Measurements from ENCODE around the gene EID2.

Gene EID2

DNA sequence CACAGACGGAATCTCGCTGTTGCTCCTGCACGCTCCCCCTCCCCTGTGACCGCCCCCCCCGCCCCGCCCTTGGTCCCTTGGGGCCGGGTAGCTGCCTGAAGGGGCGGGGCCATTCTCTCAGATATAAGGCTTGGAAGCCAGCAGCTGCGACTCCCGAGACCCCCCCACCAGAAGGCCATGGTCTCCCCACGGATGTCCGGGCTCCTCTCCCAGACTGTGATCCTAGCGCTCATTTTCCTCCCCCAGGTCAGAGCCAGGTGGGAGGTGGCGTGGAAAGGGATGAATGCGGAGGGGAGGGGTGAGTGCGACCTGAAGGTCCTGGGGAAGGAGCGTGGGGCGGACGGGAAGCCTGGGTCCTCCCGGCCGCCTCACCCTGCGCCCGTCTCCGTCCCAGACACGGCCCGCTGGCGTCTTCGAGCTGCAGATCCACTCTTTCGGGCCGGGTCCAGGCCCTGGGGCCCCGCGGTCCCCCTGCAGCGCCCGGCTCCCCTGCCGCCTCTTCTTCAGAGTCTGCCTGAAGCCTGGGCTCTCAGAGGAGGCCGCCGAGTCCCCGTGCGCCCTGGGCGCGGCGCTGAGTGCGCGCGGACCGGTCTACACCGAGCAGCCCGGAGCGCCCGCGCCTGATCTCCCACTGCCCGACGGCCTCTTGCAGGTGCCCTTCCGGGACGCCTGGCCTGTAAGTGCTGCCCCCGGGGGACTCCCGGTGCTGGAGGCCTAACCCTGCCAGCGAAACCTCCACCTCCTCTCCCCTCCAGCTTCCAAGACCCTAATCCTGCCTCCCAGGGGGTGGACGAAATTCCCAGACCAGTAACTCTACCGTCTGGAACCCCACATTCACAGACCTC is 40.9 kb downstream of the EID2 start, which contains the start of gene DLL3:
Gene DLL3 (plus strand): TSS at position 150 of the 845 bp plus-strand sequence. CDS start 28 bp downstream, at position 178.
- H3K4me1 Mint-ChIP-seq: peaks cover 37% of the 10 kb centered on the region
- peak within 1 kb of the TSS; percentile 73 to 75 for H3K4me3 Mint-ChIP-seq
- H3K27ac Mint-ChIP-seq: peak within 1 kb of the TSS in 1 of 2 donors; percentile 42
- peak; percentile 22 to 28 for DNase-seq
- peak; percentile 45 for ATAC-seq
- H3K9me3 Mint-ChIP-seq: no peaks in the 10 kb centered on the region
- H3K27me3 Mint-ChIP-seq: peaks cover 76% of the 10 kb centered on the region

DNA sequence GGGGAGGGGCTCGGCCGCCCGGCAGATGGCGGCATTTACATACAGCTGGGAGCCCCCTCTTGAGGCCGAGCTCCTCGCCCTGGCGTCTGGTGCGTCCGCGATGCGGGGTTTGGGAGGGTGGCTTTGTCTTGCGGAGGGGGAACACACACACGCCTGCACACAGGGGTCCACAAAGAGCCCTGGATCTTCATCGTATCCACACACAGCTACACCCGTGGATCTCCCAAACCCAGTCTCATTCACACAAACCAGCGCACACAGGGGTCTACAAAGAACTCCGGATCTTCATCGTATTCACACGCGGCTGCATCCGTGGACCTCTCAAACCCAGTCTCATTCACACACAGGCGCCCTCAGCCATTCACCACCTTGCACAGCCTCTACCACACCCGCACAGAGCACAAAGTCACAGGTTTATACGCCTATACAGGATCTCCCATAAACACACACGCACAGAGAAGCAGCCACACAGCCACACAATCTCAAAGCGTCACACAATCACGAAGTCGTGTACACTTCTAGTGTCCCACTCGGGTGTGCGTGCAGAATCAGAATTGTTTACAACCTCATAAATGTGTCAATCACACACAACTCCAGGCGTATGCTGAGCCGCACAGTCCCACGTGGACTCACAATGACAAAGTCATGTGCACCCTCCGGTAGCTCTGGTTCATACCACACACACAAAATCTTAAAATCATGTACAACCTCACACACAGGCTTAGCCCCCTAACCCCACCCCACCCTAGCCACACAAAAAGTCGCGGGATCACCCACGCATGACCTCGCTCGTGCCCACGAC is 41.8 kb downstream of the EID2 start:
- peaks cover 29% of the 10 kb centered on the region for H3K4me1 Mint-ChIP-seq
- H3K4me3 Mint-ChIP-seq: peak overlapping the region; percentile 73 to 75
- DNase-seq (peak in 1 of 2 donors; percentile 31), ATAC-seq (peak; percentile 53)
- H3K27me3 Mint-ChIP-seq: peaks cover 68% of the 10 kb centered on the region
- H3K27ac Mint-ChIP-seq: peak overlapping the region in 1 of 2 donors; percentile 42
- H3K9me3 Mint-ChIP-seq: no peaks in the 10 kb centered on the region

DNA sequence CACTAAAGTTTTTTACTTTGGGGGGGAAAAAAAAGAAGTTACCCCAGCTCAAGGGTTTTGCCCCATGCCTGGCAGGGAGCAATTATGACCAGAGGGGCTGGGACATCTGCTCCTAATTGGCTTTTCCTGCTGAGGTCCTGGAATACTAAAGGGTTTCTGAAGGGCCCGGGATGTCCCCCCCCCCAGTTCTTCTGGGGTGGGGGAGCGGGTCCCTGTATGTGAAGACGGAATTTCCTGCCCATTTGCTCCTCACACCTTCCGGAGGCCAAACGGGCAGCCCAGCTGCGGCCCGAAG is 42.3 kb downstream of the EID2 start:
- Mint-ChIP-seq H3K9me3 (no peaks in the 10 kb centered on the region), H3K27me3 (peaks cover 65% of the 10 kb centered on the region), H3K4me3 (peak overlapping the region; percentile 38 to 75), H3K4me1 (peaks cover 25% of the 10 kb centered on the region), H3K27ac (no peak overlapping the region)
- DNase-seq (no peak), ATAC-seq (no peak)

DNA sequence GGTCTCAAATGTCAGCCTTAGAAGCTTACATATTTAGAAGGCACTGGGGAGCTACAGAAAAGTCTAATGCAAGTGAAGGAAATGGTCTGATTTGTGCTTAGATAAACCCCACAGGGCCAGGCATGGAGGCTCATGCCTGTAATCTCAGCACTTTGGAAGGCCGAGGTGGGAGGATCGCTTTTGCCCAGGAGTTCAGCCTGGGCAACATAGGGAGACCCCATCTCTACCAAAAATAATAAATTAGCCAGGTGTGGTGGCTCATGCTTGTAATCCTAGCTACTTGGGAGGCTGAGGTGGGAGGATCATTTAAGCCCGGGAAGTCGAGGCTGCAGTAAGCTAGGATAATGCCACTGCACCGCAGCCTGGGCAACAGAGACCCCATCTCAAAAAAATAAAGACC is 43.9 kb downstream of the EID2 start:
- Mint-ChIP-seq H3K27ac (no peak overlapping the region), H3K9me3 (no peaks in the 10 kb centered on the region), H3K4me1 (peaks cover 25% of the 10 kb centered on the region), H3K4me3 (no peak overlapping the region), H3K27me3 (peaks cover 55% of the 10 kb centered on the region)
- ATAC-seq: no peak
- DNase-seq: no peak

DNA sequence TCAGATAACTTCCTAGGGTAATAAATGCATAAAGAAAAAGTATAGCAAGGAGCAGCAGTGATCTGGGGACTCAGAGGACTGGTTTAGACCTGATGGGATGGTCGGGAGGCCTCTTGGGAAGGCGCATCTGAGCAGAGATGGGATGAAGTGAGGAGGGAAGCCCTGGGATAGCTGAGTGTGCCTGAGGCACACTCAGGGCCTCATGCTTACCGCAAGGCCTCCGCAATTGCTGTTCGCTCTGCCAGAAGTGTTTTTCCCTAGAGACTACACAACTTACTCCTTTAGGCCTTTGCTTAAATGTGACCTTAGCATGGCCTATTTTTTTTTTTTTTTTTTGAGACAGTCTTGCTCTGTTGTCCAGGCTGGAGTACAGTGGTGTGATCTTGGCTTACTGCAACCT is 45.3 kb downstream of the EID2 start:
- DNase-seq (no peak), ATAC-seq (no peak)
- no peaks in the 10 kb centered on the region for H3K9me3 Mint-ChIP-seq
- no peak overlapping the region for H3K27ac Mint-ChIP-seq
- H3K4me1 Mint-ChIP-seq: peaks cover 21% of the 10 kb centered on the region
- no peak overlapping the region for H3K4me3 Mint-ChIP-seq
- H3K27me3 Mint-ChIP-seq: peaks cover 41% of the 10 kb centered on the region

DNA sequence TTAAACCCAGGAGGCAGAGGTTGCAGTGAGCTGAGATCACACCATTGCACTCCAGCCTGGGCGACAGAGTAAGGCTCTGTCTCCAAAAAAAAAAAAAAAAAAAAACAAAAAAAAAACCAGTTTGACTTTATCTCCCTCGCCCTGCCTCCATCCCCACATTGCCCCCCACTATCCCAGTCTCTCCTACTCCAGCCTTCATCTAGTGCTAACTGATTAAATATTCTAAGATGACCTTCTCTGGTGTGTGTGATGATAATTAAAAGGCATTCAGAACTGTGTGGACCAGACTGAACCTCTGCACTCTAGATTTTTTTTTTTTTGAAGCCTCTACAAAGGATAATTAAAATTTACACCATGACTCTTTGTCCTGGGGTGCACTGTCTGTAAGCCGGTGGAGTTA is 47.2 kb downstream of the EID2 start:
- H3K27me3 Mint-ChIP-seq: peaks cover 22% of the 10 kb centered on the region
- no peak overlapping the region for H3K27ac Mint-ChIP-seq
- no peak for DNase-seq
- H3K4me1 Mint-ChIP-seq: peaks cover 3% of the 10 kb centered on the region
- H3K4me3 Mint-ChIP-seq: no peak overlapping the region
- ATAC-seq: no peak
- no peaks in the 10 kb centered on the region for H3K9me3 Mint-ChIP-seq

DNA sequence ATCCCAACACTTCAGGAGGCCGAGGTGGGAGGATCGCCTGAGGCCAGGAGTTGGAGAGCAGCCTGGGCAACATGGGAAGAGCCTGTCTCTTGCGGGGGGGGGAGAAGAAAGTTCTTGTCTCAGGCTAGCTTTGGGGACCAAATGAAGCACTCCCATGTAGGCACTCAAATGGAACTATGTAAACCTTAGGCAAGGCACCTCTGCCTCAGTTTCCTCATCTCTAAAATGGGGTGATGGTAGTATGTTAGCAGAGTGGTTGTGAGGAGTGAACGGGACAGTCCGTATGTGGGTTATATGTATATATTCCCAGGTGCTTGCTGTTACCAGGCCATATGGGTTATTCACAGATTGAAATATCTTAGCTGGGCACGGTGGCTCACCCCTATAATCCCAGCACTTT is 47.7 kb downstream of the EID2 start:
- no peaks in the 10 kb centered on the region for H3K4me1 Mint-ChIP-seq
- no peak overlapping the region for H3K27ac Mint-ChIP-seq
- peaks cover 16% of the 10 kb centered on the region for H3K27me3 Mint-ChIP-seq
- no peak overlapping the region for H3K4me3 Mint-ChIP-seq
- no peaks in the 10 kb centered on the region for H3K9me3 Mint-ChIP-seq
- ATAC-seq (no peak), DNase-seq (no peak)

DNA sequence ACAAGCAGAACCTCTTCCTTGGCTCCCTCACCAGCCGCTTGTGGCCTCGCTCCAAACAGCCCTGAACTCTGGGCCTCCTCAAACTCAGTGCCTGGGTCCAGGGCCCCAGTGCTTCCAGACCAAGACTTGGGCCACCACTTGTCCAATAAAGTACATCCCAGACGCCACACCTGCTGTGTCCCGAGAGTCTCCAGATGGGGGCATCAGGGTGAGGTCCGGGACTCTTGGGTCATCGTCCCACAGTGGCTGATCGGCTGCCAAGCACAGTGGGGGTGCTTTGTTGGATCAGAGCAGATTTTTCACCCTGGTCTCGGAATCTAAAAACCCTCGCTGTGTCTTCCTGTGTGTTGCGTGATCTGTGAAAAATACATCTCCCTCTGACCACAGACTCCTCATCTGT is 50.2 kb downstream of the EID2 start:
- Mint-ChIP-seq H3K4me3 (no peak overlapping the region), H3K4me1 (no peaks in the 10 kb centered on the region), H3K27me3 (no peaks in the 10 kb centered on the region), H3K27ac (no peak overlapping the region), H3K9me3 (no peaks in the 10 kb centered on the region)
- DNase-seq (no peak), ATAC-seq (no peak)

Measured in stimulated activated naive CD8-positive, alpha-beta T cell treated with anti-CD3 and anti-CD28 coated beads, Interleukin-15, amount 100 ng/mL, for 72 hours (primary cell).